TTC549 (cell line): Measurements from ENCODE around the gene TARBP1.

ENCODE experiments used
- FAIRE-seq: peaks from 2 replicates; lab custom pipeline; 2012; peaks lifted over from hg19 to GRCh38; lab: Jason Lieb, UNC

The TARBP1 gene

DNA sequence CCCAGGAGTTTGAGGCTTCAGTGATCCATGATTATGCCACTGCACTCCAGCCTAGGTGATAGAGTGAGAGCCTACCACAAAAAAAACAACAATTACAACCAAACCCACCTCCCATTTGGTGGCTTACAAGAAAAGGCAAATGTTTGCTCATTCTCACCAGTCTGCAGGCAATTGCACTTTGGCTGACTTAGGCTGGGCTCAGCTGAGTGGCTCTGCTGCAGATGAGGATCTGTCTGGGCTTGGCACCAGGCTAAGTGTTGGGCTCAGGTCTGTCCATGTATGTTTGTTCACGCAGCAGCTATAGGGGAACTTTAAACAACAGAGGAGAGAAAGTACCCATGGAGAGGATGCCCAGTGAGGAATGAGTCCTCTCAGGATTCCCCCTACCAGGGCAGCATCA is 133.7 kb downstream of the TARBP1 start:
- FAIRE-seq = no peak

DNA sequence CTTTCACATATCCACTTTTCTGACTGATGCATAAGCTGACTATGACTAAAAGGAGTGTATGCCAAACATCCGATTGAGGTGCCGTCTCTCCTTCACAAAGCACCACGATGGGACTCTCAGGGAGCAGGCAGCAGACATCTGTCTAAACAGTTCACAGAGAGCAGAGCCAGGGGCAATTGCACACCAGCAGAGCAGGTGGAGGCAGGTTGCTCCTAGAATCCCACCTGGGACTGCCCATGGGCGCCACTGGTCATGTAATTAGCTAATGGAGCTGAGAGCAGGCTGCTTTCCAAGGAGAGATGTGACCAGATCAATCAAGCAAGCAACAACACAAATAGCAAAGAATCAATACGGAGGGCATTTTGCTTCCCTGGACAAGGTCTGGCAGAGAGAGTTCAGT is 136.2 kb downstream of the TARBP1 start:
- FAIRE-seq = no peak
